SK-N-SH (cell line): ENCODE results near the gene STK32A.

ENCODE experiments used
- EP300 ChIP-seq, 2 experiments: IDR thresholded peaks; 2 replicates each; pipeline versions ENCODE4 v1.4.0 to v1.6.1; 2012; ENCODE audit warnings: borderline replicate concordance in 1 of 2, low read depth in 1 of 2, low read length in 1 of 2
- RAD21 ChIP-seq: IDR thresholded peaks from 2 replicates; pipeline ENCODE4 v1.6.1; 2012; ENCODE audit warnings: mild to moderate bottlenecking, low read length
- TAF1 ChIP-seq: IDR thresholded peaks from 2 replicates; pipeline ENCODE4 v1.6.1; 2012; ENCODE audit warnings: low read depth, mild to moderate bottlenecking, low read length, moderate library complexity, borderline replicate concordance
- TF ChIP-seq, protein P1 (sequence below): fragments of 200-600 bp; sonication (generic); IDR thresholded peaks from 2 replicates; pipeline ENCODE4 v1.6.1; 2017; ENCODE audit warnings: antibody characterized with exemption, mild to moderate bottlenecking, moderate library complexity

GRCh38 chr5:147276497-147276896 is 41.7 kb downstream of the STK32A start:
- TF ChIP-seq, protein P1, sequence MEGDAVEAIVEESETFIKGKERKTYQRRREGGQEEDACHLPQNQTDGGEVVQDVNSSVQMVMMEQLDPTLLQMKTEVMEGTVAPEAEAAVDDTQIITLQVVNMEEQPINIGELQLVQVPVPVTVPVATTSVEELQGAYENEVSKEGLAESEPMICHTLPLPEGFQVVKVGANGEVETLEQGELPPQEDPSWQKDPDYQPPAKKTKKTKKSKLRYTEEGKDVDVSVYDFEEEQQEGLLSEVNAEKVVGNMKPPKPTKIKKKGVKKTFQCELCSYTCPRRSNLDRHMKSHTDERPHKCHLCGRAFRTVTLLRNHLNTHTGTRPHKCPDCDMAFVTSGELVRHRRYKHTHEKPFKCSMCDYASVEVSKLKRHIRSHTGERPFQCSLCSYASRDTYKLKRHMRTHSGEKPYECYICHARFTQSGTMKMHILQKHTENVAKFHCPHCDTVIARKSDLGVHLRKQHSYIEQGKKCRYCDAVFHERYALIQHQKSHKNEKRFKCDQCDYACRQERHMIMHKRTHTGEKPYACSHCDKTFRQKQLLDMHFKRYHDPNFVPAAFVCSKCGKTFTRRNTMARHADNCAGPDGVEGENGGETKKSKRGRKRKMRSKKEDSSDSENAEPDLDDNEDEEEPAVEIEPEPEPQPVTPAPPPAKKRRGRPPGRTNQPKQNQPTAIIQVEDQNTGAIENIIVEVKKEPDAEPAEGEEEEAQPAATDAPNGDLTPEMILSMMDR: no peak
- TF ChIP-seq TAF1 (no peak), RAD21 (no peak), EP300 (IDR thresholded peaks at IDR 0.05; ENCODE audit: borderline replicate concordance in 1 of 2, low read depth in 1 of 2, low read length in 1 of 2) (no peak)
